MM.1S (cell line): ENCODE measurements around the gene AQP1.

Experiments
- DNase-seq: peaks from one replicate; pipeline ENCODE4 v3.0.0-alpha.2; 2015
- H2AFZ ChIP-seq: fragments of 300-600 bp; sonication (generic); 2 replicates; pipeline ENCODE4 v1.6.0; 2016; ENCODE audit warnings: antibody characterized with exemption, low read length
- H3F3A ChIP-seq: fragments of 300-600 bp; sonication (generic); 2 replicates; pipeline ENCODE4 v1.6.1; 2016; ENCODE audit warnings: mild to moderate bottlenecking, antibody characterized with exemption, low read length, moderate library complexity, mixed read lengths; ENCODE audit not compliant: insufficient read depth
- H3K27ac ChIP-seq: fragments of 300-600 bp; sonication (generic); 2 replicates; pipeline ENCODE4 v1.5.1; 2016; ENCODE audit warnings: mild to moderate bottlenecking, low read length
- H3K27me3 ChIP-seq: fragments of 300-600 bp; sonication (generic); replicated peaks from 2 replicates; pipeline ENCODE4 v1.6.0; 2016; ENCODE audit warnings: low read length; ENCODE audit not compliant: insufficient read depth
- H3K36me3 ChIP-seq: fragments of 300-600 bp; sonication (generic); replicated peaks from 2 replicates; pipeline ENCODE4 v1.6.1; 2016; ENCODE audit warnings: mild to moderate bottlenecking, low read length, mixed read lengths; ENCODE audit not compliant: insufficient read depth
- H3K4me1 ChIP-seq: fragments of 300-600 bp; sonication (generic); 2 replicates; pipeline ENCODE4 v1.6.1; 2016; ENCODE audit warnings: low read length, mixed read lengths
- H3K4me2 ChIP-seq: fragments of 300-600 bp; sonication (generic); 2 replicates; pipeline ENCODE4 v1.6.0; 2016; ENCODE audit warnings: low read depth, low read length
- H3K4me3 ChIP-seq: fragments of 300-600 bp; sonication (generic); 2 replicates; pipeline ENCODE4 v1.5.1; 2016; ENCODE audit warnings: low read length, mixed read lengths
- H3K79me2 ChIP-seq: fragments of 300-600 bp; sonication (generic); 2 replicates; pipeline ENCODE4 v1.6.1; 2016; ENCODE audit warnings: mixed run types, low read length, mixed read lengths
- H3K9ac ChIP-seq: fragments of 300-600 bp; sonication (generic); 2 replicates; pipeline ENCODE4 v1.6.1; 2016; ENCODE audit warnings: low read length, mixed read lengths
- H3K9me2 ChIP-seq: fragments of 300-600 bp; sonication (generic); replicated peaks from 2 replicates; pipeline ENCODE4 v1.6.1; 2016; ENCODE audit warnings: mild to moderate bottlenecking, low read length, mixed read lengths; ENCODE audit not compliant: insufficient read depth
- H3K9me3 ChIP-seq: fragments of 300-600 bp; sonication (generic); replicated peaks from 2 replicates; pipeline ENCODE4 v1.6.1; 2016; ENCODE audit warnings: mild to moderate bottlenecking, low read length, mixed read lengths; ENCODE audit not compliant: insufficient read depth
- H4K20me1 ChIP-seq: fragments of 300-600 bp; sonication (generic); 2 replicates; pipeline ENCODE4 v1.6.1; 2016; ENCODE audit warnings: mild to moderate bottlenecking, low read length, moderate library complexity, mixed read lengths; ENCODE audit not compliant: insufficient read depth
- EZH2 ChIP-seq: fragments of 300-600 bp; sonication (generic); optimal IDR thresholded peaks from 2 replicates; pipeline ENCODE3; 2017; ENCODE audit warnings: low read depth, mild to moderate bottlenecking, antibody characterized with exemption, low read length, mixed read lengths
- EZH2phosphoT487 ChIP-seq: fragments of 300-600 bp; sonication (generic); IDR thresholded peaks from 2 replicates; pipeline ENCODE4 v1.6.1; 2018; ENCODE audit warnings: antibody characterized with exemption, low read length
- TF ChIP-seq, protein P1 (sequence below): fragments of 300-600 bp; sonication (generic); IDR thresholded peaks from 2 replicates; pipeline ENCODE4 v1.5.1; 2016; ENCODE audit warnings: antibody characterized with exemption, low read length, mixed read lengths

AQP1 gene

DNA sequence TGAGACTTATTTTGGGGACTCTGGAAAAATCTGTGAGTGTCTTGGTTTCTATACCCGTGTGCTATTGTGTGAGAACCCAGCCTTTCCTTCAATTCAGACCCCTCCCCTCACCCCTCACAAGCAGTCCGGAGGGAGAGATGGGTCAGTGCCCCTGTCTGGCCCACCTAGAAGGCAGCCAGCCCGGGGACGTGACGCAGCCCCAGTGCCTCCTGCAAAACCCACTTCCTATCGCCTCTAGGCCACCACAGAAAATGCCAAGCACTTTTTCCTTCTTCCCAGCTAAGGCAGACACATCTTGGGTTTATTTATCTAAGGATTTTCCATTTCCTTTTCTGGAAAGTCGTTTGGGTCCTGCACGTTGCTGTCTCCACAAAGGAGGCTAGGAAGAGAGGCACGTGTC lies 11.6 kb upstream of the AQP1 start:
- no peak for DNase-seq

DNA sequence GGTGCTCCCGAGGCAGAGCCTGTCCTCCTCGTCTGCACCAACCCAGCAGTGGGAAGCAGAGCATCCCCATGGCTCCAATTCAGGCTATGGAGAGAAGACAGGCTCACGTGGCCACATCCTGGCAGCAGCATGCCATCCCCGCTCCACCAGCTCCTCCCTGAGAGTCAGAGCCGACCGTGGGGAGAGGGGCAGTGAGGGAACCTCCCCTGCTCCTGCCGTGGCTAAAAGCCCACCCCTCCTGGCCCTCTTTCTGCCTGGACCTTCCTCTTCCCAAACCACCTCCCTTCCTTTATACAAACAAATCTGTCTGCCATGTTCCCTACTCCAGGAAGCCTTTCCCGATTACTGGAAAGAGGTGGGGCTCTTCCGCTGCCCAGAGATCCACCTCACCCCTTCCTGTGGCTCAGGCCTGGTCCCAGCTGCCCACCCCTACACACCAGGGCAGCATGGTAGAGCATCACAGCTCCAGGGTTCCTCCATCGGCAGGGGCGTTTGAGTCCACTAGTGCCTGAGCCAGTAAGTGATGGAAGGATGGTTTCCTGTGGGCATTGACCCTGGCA lies 10.8 kb upstream of the AQP1 start:
- H3K4me1 ChIP-seq: no peaks in the 10 kb centered on the region
- no peak overlapping the region for H3K4me2 ChIP-seq

More for the DNA sequence above, 11.6 kb upstream of the AQP1 start:
- Histone ChIP-seq H3K9me2 (no peaks in the 10 kb centered on the region), H3K4me3 (no peak overlapping the region), H3K27me3 (no peaks in the 10 kb centered on the region), H3K79me2 (no peaks in the 10 kb centered on the region), H3K36me3 (no peaks in the 10 kb centered on the region), H2AFZ (no peak overlapping the region), H4K20me1 (no peaks in the 10 kb centered on the region), H3K27ac (no peak overlapping the region), H3K4me1 (no peaks in the 10 kb centered on the region), H3K9ac (no peak overlapping the region), H3K4me2 (no peak overlapping the region), H3F3A (no peaks in the 10 kb centered on the region), H3K9me3 (no peaks in the 10 kb centered on the region)
- no peak for TF ChIP-seq EZH2
- TF ChIP-seq, protein P1, sequence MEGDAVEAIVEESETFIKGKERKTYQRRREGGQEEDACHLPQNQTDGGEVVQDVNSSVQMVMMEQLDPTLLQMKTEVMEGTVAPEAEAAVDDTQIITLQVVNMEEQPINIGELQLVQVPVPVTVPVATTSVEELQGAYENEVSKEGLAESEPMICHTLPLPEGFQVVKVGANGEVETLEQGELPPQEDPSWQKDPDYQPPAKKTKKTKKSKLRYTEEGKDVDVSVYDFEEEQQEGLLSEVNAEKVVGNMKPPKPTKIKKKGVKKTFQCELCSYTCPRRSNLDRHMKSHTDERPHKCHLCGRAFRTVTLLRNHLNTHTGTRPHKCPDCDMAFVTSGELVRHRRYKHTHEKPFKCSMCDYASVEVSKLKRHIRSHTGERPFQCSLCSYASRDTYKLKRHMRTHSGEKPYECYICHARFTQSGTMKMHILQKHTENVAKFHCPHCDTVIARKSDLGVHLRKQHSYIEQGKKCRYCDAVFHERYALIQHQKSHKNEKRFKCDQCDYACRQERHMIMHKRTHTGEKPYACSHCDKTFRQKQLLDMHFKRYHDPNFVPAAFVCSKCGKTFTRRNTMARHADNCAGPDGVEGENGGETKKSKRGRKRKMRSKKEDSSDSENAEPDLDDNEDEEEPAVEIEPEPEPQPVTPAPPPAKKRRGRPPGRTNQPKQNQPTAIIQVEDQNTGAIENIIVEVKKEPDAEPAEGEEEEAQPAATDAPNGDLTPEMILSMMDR: no peak
- TF ChIP-seq EZH2phosphoT487: no peak

DNA sequence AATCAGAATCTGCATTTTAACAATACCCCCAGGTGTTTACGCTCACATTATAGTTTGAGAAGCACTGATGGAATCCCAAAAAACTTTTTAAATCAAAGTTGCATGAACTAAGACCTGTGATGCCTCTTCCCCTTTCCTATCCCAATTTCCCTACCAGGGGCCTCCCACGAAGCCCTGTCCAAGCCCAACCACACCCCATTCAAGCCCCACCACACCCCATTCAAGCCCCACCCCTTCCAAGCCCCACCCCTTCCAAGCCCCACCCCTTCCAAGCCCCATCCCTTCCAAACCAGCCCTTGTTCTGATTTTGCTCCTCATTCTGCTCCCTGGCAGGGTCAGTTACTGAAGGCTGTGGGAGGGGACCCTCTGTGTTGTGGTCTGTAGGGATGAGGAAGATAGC lies 9.8 kb upstream of the AQP1 start:
- no peak overlapping the region for H3K9ac ChIP-seq
- TF ChIP-seq EZH2: no peak
- no peak for TF ChIP-seq EZH2phosphoT487
- TF ChIP-seq, protein P1: no peak
- DNase-seq: no peak
- H2AFZ ChIP-seq: no peak overlapping the region
- H3K9me3 ChIP-seq: no peaks in the 10 kb centered on the region
- H3K36me3 ChIP-seq: no peaks in the 10 kb centered on the region
- no peaks in the 10 kb centered on the region for H3K4me1 ChIP-seq
- H3K79me2 ChIP-seq: no peaks in the 10 kb centered on the region
- H3F3A ChIP-seq: no peaks in the 10 kb centered on the region
- H3K4me3 ChIP-seq: no peak overlapping the region
- H3K9me2 ChIP-seq: no peaks in the 10 kb centered on the region
- no peak overlapping the region for H3K27ac ChIP-seq
- no peaks in the 10 kb centered on the region for H4K20me1 ChIP-seq
- H3K4me2 ChIP-seq: no peak overlapping the region
- no peaks in the 10 kb centered on the region for H3K27me3 ChIP-seq

More for the DNA sequence above, 10.8 kb upstream of the AQP1 start:
- H4K20me1 ChIP-seq: no peaks in the 10 kb centered on the region
- H3K36me3 ChIP-seq: no peaks in the 10 kb centered on the region
- H3F3A ChIP-seq: no peaks in the 10 kb centered on the region
- H3K27me3 ChIP-seq: no peaks in the 10 kb centered on the region
- H3K27ac ChIP-seq: no peak overlapping the region
- DNase-seq: no peak
- H3K4me3 ChIP-seq: no peak overlapping the region
- no peaks in the 10 kb centered on the region for H3K9me2 ChIP-seq
- H3K79me2 ChIP-seq: no peaks in the 10 kb centered on the region
- TF ChIP-seq EZH2phosphoT487 (no peak), EZH2 (no peak)
- TF ChIP-seq, protein P1: no peak
- no peak overlapping the region for H3K9ac ChIP-seq
- no peaks in the 10 kb centered on the region for H3K9me3 ChIP-seq
- H2AFZ ChIP-seq: no peak overlapping the region
